Gastrocnemius medialis (tissue), 4 donors: ENCODE results near the gene TADA3.

ENCODE experiments used
- CTCF ChIP-seq, 5 experiments: fragments of 450-650 bp in 3 of 5; fragments of 200-600 bp in 2 of 5; sonication (generic) in 2 of 5; IDR thresholded peaks in 4 of 5; conservative IDR thresholded peaks in 1 of 5; 1 replicate in 4 of 5; 2 replicates in 1 of 5; pipeline ENCODE4 v1.5.1; 2016 to 2019; ENCODE audit warnings: antibody characterized with exemption in 5 of 5, mild to moderate bottlenecking in 3 of 5, moderate library complexity in 3 of 5
- POLR2A ChIP-seq, 2 donors: fragments of 450-650 bp; IDR thresholded peaks; one replicate each; pipeline ENCODE4 v1.6.1; 2017; ENCODE audit warnings: antibody characterized with exemption in 2 of 2, mild to moderate bottlenecking in 2 of 2, moderate library complexity in 2 of 2

GRCh38 chr3:9786825-9787669 lies 5.2 kb downstream of the TADA3 start:
- TF ChIP-seq POLR2A (IDR thresholded peaks at IDR 0.05) = no peak
- no peak for TF ChIP-seq CTCF (IDR thresholded peaks at IDR 0.05 in 4 of 5, conservative IDR thresholded peaks at IDR 0.05 in 1 of 5)
